A673 (cell line): Measurements from ENCODE around the gene KBTBD12. TPM values are rescaled to one million over a fixed set of nuclear protein-coding genes. Genes with fewer than 3 reads are reported as not detected.
"Not testable (repeated sequence)": the region's sequence is repeated elsewhere in the genome, so short reads cannot be mapped to it uniquely, and the experiment has no call there.

ENCODE experiments used
- BruUV-seq: library from RNA; stranded (reverse); fragments of 400-500 nt; replicated peaks from 2 replicates; lab custom pipeline; 2021; lab: Mats Ljungman, UMichigan
- CTCF ChIA-PET: fragments of 300-600 bp; sonication (Branson Sonifier 250); formaldehyde crosslinking; loops from one replicate; lab custom pipeline; 2022; ENCODE audit warnings: antibody characterized with exemption; lab: Charles Lee
- POLR2A ChIA-PET: fragments of 300-600 bp; sonication (Branson Sonifier 250); formaldehyde crosslinking; loops from one replicate; lab custom pipeline; 2022; ENCODE audit warnings: antibody characterized with exemption; ENCODE audit not compliant: low non-redundant PET; lab: Charles Lee
- DNase-seq: peaks from one replicate; pipeline ENCODE4 v3.0.0-alpha.2; 2015; ENCODE audit warnings: low spot score
- H3K27ac ChIP-seq: fragments of 200-600 bp; sonication (generic); 2 replicates; pipeline ENCODE4 v1.5.1; 2016; ENCODE audit warnings: mixed run types, low read depth, mild to moderate bottlenecking, mixed read lengths, antibody characterized with exemption, low read length; ENCODE audit not compliant: poor library complexity, severe bottlenecking
- H3K27me3 ChIP-seq: fragments of 200-600 bp; sonication (generic); replicated peaks from 2 replicates; pipeline ENCODE4 v1.6.1; 2017; ENCODE audit warnings: mixed run types, low read depth, mild to moderate bottlenecking, mixed read lengths, antibody characterized with exemption, low read length; ENCODE audit not compliant: insufficient read depth, poor library complexity
- H3K36me3 ChIP-seq: fragments of 200-600 bp; sonication (generic); 2 replicates; pipeline ENCODE4 v1.6.1; 2016; ENCODE audit warnings: mixed run types, mild to moderate bottlenecking, mixed read lengths, antibody characterized with exemption, low read length; ENCODE audit not compliant: insufficient read depth, poor library complexity, severe bottlenecking
- H3K4me1 ChIP-seq: fragments of 200-600 bp; sonication (generic); 2 replicates; pipeline ENCODE4 v1.6.1; 2017; ENCODE audit warnings: mixed run types, mild to moderate bottlenecking, mixed read lengths, antibody characterized with exemption, low read length; ENCODE audit not compliant: insufficient read depth, poor library complexity, severe bottlenecking
- H3K4me3 ChIP-seq: fragments of 200-600 bp; sonication (generic); 2 replicates; pipeline ENCODE4 v1.5.1; 2016; ENCODE audit warnings: low read depth, mixed run types, mild to moderate bottlenecking, mixed read lengths, low read length; ENCODE audit not compliant: poor library complexity, severe bottlenecking
- H3K9me3 ChIP-seq: fragments of 200-600 bp; sonication (generic); 2 replicates; pipeline ENCODE4 v1.6.1; 2016; ENCODE audit warnings: mixed run types, low read depth, mild to moderate bottlenecking, mixed read lengths, antibody characterized with exemption, low read length; ENCODE audit not compliant: poor library complexity, severe bottlenecking
- CTCF ChIP-seq: fragments of 300-800, 200-600 bp; sonication (generic); conservative IDR thresholded peaks from 2 replicates; pipeline ENCODE4 v1.5.1; 2017; ENCODE audit warnings: low read depth, mild to moderate bottlenecking, antibody characterized with exemption, low read length, moderate library complexity, mixed read lengths
- EZH2 ChIP-seq: fragments of 200-600 bp; sonication (generic); IDR thresholded peaks from 2 replicates; pipeline ENCODE4 v1.6.1; 2017; ENCODE audit warnings: borderline replicate concordance, low read depth, mild to moderate bottlenecking, mixed read lengths, antibody characterized with exemption, low read length; ENCODE audit not compliant: poor library complexity, severe bottlenecking
- intact Hi-C: fragments of 100-400 bp; cut with micrococcal nuclease; formaldehyde crosslinking; loops from one replicate; pipeline ENCODE4 v1.10.0; 2022; ENCODE audit not compliant: unreplicated experiment
- total RNA-seq: library from RNA; stranded (reverse); gene quantifications from 2 replicates; pipeline ENCODE4 v1.2.3, GENCODE V29; 2021

The KBTBD12 gene
- total RNA-seq, 1 experiment from 2014 or later = not detected

- H3K36me3 ChIP-seq = no peaks in the 10 kb centered on the region
- no peak for DNase-seq
- H3K9me3 ChIP-seq = no peaks in the 10 kb centered on the region
- no TSS peak for BruUV-seq
- intact Hi-C loops = no loop called here
- POLR2A ChIA-PET = no interaction called here
- CTCF ChIA-PET = no interaction called here
- H3K27me3 ChIP-seq = peaks cover 33% of the 10 kb centered on the region
- TF ChIP-seq EZH2 = no peak
- TF ChIP-seq CTCF = no peak
- H3K4me3 ChIP-seq = no peak overlapping the region
- no peak overlapping the region for H3K27ac ChIP-seq
- no peaks in the 10 kb centered on the region for H3K4me1 ChIP-seq
These were observed 5.4 kb upstream of the KBTBD12 start for GRCh38 chr3:127909646-127910045.

- H3K9me3 ChIP-seq = no peaks in the 10 kb centered on the region
- H3K4me1 ChIP-seq = no peaks in the 10 kb centered on the region
- no peak overlapping the region for H3K27ac ChIP-seq
- BruUV-seq = no TSS peak
- DNase-seq = no peak
- CTCF ChIA-PET = no interaction called here
- TF ChIP-seq CTCF = no peak
- TF ChIP-seq EZH2 = no peak
- no peak overlapping the region for H3K4me3 ChIP-seq
- POLR2A ChIA-PET = no interaction called here
- intact Hi-C loops = no loop called here
- H3K27me3 ChIP-seq = peaks cover 50% of the 10 kb centered on the region
- no peaks in the 10 kb centered on the region for H3K36me3 ChIP-seq
These were observed 3.6 kb upstream of the KBTBD12 start for GRCh38 chr3:127911421-127911931.

GRCh38 chr3:127913841-127914240 lies 1.2 kb upstream of the KBTBD12 start:
- CTCF ChIA-PET, H3K4me3 ChIP-seq, BruUV-seq, H3K27ac ChIP-seq, DNase-seq, H3K9me3 ChIP-seq, POLR2A ChIA-PET, H3K36me3 ChIP-seq, intact Hi-C loops, H3K4me1 ChIP-seq: not testable (repeated sequence)
- peaks cover 57% of the 10 kb centered on the region for H3K27me3 ChIP-seq

- no peak for DNase-seq
- H3K9me3 ChIP-seq = no peaks in the 10 kb centered on the region
- H3K27me3 ChIP-seq = peaks cover 61% of the 10 kb centered on the region
- no TSS peak for BruUV-seq
- intact Hi-C loops = no loop called here
- H3K36me3 ChIP-seq = no peaks in the 10 kb centered on the region
- H3K4me3 ChIP-seq = no peak overlapping the region
- H3K27ac ChIP-seq = no peak overlapping the region
- H3K4me1 ChIP-seq = no peaks in the 10 kb centered on the region
- TF ChIP-seq EZH2 (no peak), CTCF (no peak)
- POLR2A ChIA-PET = no interaction called here
- CTCF ChIA-PET = no interaction called here
These were observed 448 bp upstream of the KBTBD12 start for GRCh38 chr3:127914584-127914983.
